HepG2 (cell line): Measurements from ENCODE around the gene UGP2. TPM values are rescaled to one million over a fixed set of nuclear protein-coding genes. Genes with fewer than 3 reads are reported as not detected.
A peak's percentile ranks its signal among the peaks of the same experiment; 100 is the strongest.

ENCODE experiments used
- AGO2 ChIP-seq: fragments of 200-400 bp; formaldehyde crosslinking; optimal IDR thresholded peaks from 2 replicates; pipeline ENCODE3; 2017; ENCODE audit warnings: mild to moderate bottlenecking, low read depth, low read length, moderate library complexity
- AHR ChIP-seq: IDR thresholded peaks from 2 replicates; pipeline ENCODE4 v1.6.1; 2018; ENCODE audit warnings: missing genetic modification reagents, missing compliant biosample characterization
- CENPT ChIP-seq: sonication (generic); formaldehyde crosslinking; IDR thresholded peaks from 2 replicates; pipeline ENCODE4 v1.8.0; 2022; ENCODE audit warnings: low read depth, mild to moderate bottlenecking, moderate library complexity, missing genetic modification reagents
- ELF1 ChIP-seq: sonication (generic); formaldehyde crosslinking; IDR thresholded peaks from 2 replicates; pipeline ENCODE4 v1.4.0; 2020; ENCODE audit warnings: missing genetic modification reagents
- ETV6 ChIP-seq: sonication (generic); formaldehyde crosslinking; conservative IDR thresholded peaks from 2 replicates; pipeline ENCODE4 v1.4.0; 2020; ENCODE audit warnings: missing genetic modification reagents
- JDP2 ChIP-seq: sonication (generic); formaldehyde crosslinking; IDR thresholded peaks from 2 replicates; pipeline ENCODE4 v1.8.1; 2022; ENCODE audit warnings: missing genetic modification reagents, borderline replicate concordance
- JUN ChIP-seq: sonication (generic); formaldehyde crosslinking; IDR thresholded peaks from 2 replicates; pipeline ENCODE4 v1.4.0; 2020; ENCODE audit warnings: mild to moderate bottlenecking, missing genetic modification reagents
- MBNL3 ChIP-seq: fragments of 250-450 bp; sonication (Bioruptor Pico); conservative IDR thresholded peaks from 2 replicates; pipeline ENCODE4 v1.8.0; 2022; ENCODE audit warnings: mild to moderate bottlenecking, inconsistent platforms
- MLLT10 ChIP-seq: sonication (generic); formaldehyde crosslinking; IDR thresholded peaks from 2 replicates; pipeline ENCODE4 v1.4.0; 2020; ENCODE audit warnings: missing genetic modification reagents
- SMAD3 ChIP-seq: sonication (generic); formaldehyde crosslinking; IDR thresholded peaks from 2 replicates; pipeline ENCODE4 v1.4.0; 2020; ENCODE audit warnings: missing genetic modification reagents
- SNAI1 ChIP-seq: sonication (generic); formaldehyde crosslinking; IDR thresholded peaks from 2 replicates; pipeline ENCODE4 v1.5.0; 2020; ENCODE audit warnings: mild to moderate bottlenecking, missing genetic modification reagents, borderline replicate concordance
- THAP7 ChIP-seq: sonication (generic); formaldehyde crosslinking; IDR thresholded peaks from 2 replicates; pipeline ENCODE4 v1.8.1; 2023; ENCODE audit warnings: mild to moderate bottlenecking, missing genetic modification reagents
- THYN1 ChIP-seq: sonication (generic); formaldehyde crosslinking; IDR thresholded peaks from 2 replicates; pipeline ENCODE4 v1.8.1; 2023; ENCODE audit warnings: low read depth, mild to moderate bottlenecking, moderate library complexity, missing genetic modification reagents, borderline replicate concordance
- TMF1 ChIP-seq: sonication (generic); formaldehyde crosslinking; IDR thresholded peaks from 2 replicates; pipeline ENCODE4 v1.8.1; 2022; ENCODE audit warnings: low read depth, missing genetic modification reagents
- ZBTB20 ChIP-seq: sonication (generic); formaldehyde crosslinking; IDR thresholded peaks from 2 replicates; pipeline ENCODE4 v1.8.1; 2023; ENCODE audit warnings: missing genetic modification reagents, low read depth, mild to moderate bottlenecking, borderline replicate concordance
- ZBTB4 ChIP-seq: sonication (generic); formaldehyde crosslinking; IDR thresholded peaks from 2 replicates; pipeline ENCODE4 v1.4.0; 2020; ENCODE audit warnings: missing genetic modification reagents, mild to moderate bottlenecking, borderline replicate concordance
- ZNF710 ChIP-seq: sonication (generic); formaldehyde crosslinking; IDR thresholded peaks from 2 replicates; pipeline ENCODE4 v1.5.0; 2020; ENCODE audit warnings: mild to moderate bottlenecking, missing genetic modification reagents, borderline replicate concordance
- ZNF780A ChIP-seq: sonication (generic); formaldehyde crosslinking; IDR thresholded peaks from 2 replicates; pipeline ENCODE4 v1.8.0; 2022; ENCODE audit warnings: mild to moderate bottlenecking, missing genetic modification reagents, moderate library complexity
- polyA plus RNA-seq, 8 experiments: library from polyadenylated mRNA; depleted of rRNA in 3 of 8; stranded (reverse) in 7 of 8; unstranded in 1 of 8; fragments of >200 nt; fragmentation: Illumina TruSeq in 4 of 8; extraction: Trizol in 4 of 8; gene quantifications; 2 replicates each; pipeline versions ENCODE4 v1.2.1 to v1.2.3, GENCODE V29; 2011 to 2016; ENCODE audit warnings: low read depth in 4 of 8, missing spikeins in 1 of 8, mixed read lengths in 1 of 8; ENCODE audit not compliant: insufficient read depth in 1 of 8
- total RNA-seq, 5 experiments: library from RNA; depleted of rRNA; stranded (reverse); fragments of >200 nt; fragmentation: Illumina TruSeq; extraction: Trizol; gene quantifications; 2 replicates each; pipeline ENCODE4 v1.2.3, GENCODE V29; 2016; ENCODE audit warnings: low read depth in 1 of 5
- TF ChIP-seq, protein P1 (sequence below): sonication (generic); formaldehyde crosslinking; IDR thresholded peaks from 2 replicates; pipeline ENCODE4 v1.8.1; 2023; ENCODE audit warnings: mild to moderate bottlenecking, missing genetic modification reagents
- TF ChIP-seq, protein P2 (sequence below): sonication (generic); formaldehyde crosslinking; IDR thresholded peaks from 2 replicates; pipeline ENCODE4 v1.5.1; 2020; ENCODE audit warnings: mild to moderate bottlenecking, missing genetic modification reagents, moderate library complexity

The UGP2 gene
- total and polyA plus RNA-seq, 2 of the 13 experiments (the other 11 are each of a cell fraction or from before 2014, with no cell fraction given) = 96.0 to 134 TPM

GRCh38 chr2:63840081-63840784 is 1.5 kb upstream of the UGP2 start (continued):
- TF ChIP-seq SMAD3 (CRISPR knock-in tag) (no peak), ZBTB20 (CRISPR knock-in tag) (no peak), JDP2 (CRISPR knock-in tag) (no peak), ELF1 (no peak), SNAI1 (CRISPR knock-in tag) (peak; percentile 42; the same call in 1 of the 2 replicates), MBNL3 (CRISPR knock-in tag) (no peak), MLLT10 (no peak), AGO2 (no peak), ZNF780A (CRISPR knock-in tag) (no peak), JUN (no peak), THAP7 (CRISPR knock-in tag) (no peak), ZNF710 (no peak), THYN1 (CRISPR knock-in tag) (no peak), CENPT (0 out of 2 replicates have a peak, but pooled peaks have one; percentile 80), ETV6 (CRISPR knock-in tag) (peak; percentile 13; the same call in 1 of the 2 replicates), TMF1 (CRISPR knock-in tag) (peak; percentile 48; the same call in 1 of the 2 replicates), AHR (CRISPR knock-in tag) (no peak), ZBTB4 (0 out of 2 replicates have a peak, but pooled peaks have one; percentile 30)
- TF ChIP-seq, protein P1, sequence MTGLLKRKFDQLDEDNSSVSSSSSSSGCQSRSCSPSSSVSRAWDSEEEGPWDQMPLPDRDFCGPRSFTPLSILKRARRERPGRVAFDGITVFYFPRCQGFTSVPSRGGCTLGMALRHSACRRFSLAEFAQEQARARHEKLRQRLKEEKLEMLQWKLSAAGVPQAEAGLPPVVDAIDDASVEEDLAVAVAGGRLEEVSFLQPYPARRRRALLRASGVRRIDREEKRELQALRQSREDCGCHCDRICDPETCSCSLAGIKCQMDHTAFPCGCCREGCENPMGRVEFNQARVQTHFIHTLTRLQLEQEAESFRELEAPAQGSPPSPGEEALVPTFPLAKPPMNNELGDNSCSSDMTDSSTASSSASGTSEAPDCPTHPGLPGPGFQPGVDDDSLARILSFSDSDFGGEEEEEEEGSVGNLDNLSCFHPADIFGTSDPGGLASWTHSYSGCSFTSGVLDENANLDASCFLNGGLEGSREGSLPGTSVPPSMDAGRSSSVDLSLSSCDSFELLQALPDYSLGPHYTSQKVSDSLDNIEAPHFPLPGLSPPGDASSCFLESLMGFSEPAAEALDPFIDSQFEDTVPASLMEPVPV (CRISPR knock-in tag) = 0 out of 2 replicates have a peak, but pooled peaks have one; percentile 63
- TF ChIP-seq, protein P2, sequence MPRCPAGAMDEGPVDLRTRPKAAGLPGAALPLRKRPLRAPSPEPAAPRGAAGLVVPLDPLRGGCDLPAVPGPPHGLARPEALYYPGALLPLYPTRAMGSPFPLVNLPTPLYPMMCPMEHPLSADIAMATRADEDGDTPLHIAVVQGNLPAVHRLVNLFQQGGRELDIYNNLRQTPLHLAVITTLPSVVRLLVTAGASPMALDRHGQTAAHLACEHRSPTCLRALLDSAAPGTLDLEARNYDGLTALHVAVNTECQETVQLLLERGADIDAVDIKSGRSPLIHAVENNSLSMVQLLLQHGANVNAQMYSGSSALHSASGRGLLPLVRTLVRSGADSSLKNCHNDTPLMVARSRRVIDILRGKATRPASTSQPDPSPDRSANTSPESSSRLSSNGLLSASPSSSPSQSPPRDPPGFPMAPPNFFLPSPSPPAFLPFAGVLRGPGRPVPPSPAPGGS = no peak
